Liver (tissue), 3 donors: ENCODE measurements around the gene KLF4.

Experiments used
- EGR1 ChIP-seq, 2 donors: IDR thresholded peaks; 2 replicates each; pipeline ENCODE4 v1.6.1; 2016 to 2018; ENCODE audit warnings: antibody characterized with exemption in 2 of 2, low read depth in 2 of 2
- FOXA1 ChIP-seq: IDR thresholded peaks from 2 replicates; pipeline ENCODE4 v1.6.1; 2016; ENCODE audit warnings: antibody characterized with exemption
- GABPA ChIP-seq, 2 donors: IDR thresholded peaks in 1 of 2; conservative IDR thresholded peaks in 1 of 2; 2 replicates each; pipeline ENCODE4 v1.6.1; 2016; ENCODE audit warnings: antibody characterized with exemption in 2 of 2, mild to moderate bottlenecking in 1 of 2, moderate library complexity in 1 of 2
- JUND ChIP-seq, 2 donors: IDR thresholded peaks; 2 replicates each; pipeline ENCODE4 v1.6.1; 2016; ENCODE audit warnings: antibody characterized with exemption in 2 of 2
- NR2F2 ChIP-seq: IDR thresholded peaks from 2 replicates; pipeline ENCODE4 v1.6.1; 2016; ENCODE audit warnings: antibody characterized with exemption
- RAD21 ChIP-seq, 2 donors: IDR thresholded peaks; 2 replicates each; pipeline ENCODE4 v1.6.1; 2016; ENCODE audit warnings: antibody characterized with exemption in 2 of 2, mild to moderate bottlenecking in 2 of 2
- RXRA ChIP-seq, 2 donors: IDR thresholded peaks; 2 replicates each; pipeline ENCODE4 v1.6.1; 2017 to 2018; ENCODE audit warnings: antibody characterized with exemption in 2 of 2, mild to moderate bottlenecking in 1 of 2
- TAF1 ChIP-seq: conservative IDR thresholded peaks from 2 replicates; pipeline ENCODE4 v1.6.1; 2016; ENCODE audit warnings: antibody characterized with exemption, mild to moderate bottlenecking
- YY1 ChIP-seq: IDR thresholded peaks from 2 replicates; pipeline ENCODE4 v1.6.1; 2016; ENCODE audit warnings: antibody characterized with exemption, mild to moderate bottlenecking
- TF ChIP-seq, protein P1 (sequence below): fragments of 150-350 bp; IDR thresholded peaks from 2 replicates; pipeline ENCODE4 v1.5.1; 2017; ENCODE audit warnings: improper control_type of control experiment, low read depth, low read length; ENCODE audit not compliant: missing input control
- TF ChIP-seq, protein P2 (sequence below): IDR thresholded peaks from 2 replicates; pipeline ENCODE4 v1.6.1; 2016; ENCODE audit warnings: antibody characterized with exemption
- TF ChIP-seq, protein P3 (sequence below): IDR thresholded peaks from 2 replicates; pipeline ENCODE4 v1.6.1; 2016; ENCODE audit warnings: antibody characterized with exemption, mild to moderate bottlenecking
- TF ChIP-seq, protein P4 (sequence below): IDR thresholded peaks from 2 replicates; pipeline ENCODE4 v1.6.1; 2016; ENCODE audit warnings: antibody characterized with exemption
- TF ChIP-seq, protein P5 (sequence below): IDR thresholded peaks from 2 replicates; pipeline ENCODE4 v1.6.1; 2016; ENCODE audit warnings: antibody characterized with exemption
- donor health status: healthy.
- donor health status: healthy.

DNA sequence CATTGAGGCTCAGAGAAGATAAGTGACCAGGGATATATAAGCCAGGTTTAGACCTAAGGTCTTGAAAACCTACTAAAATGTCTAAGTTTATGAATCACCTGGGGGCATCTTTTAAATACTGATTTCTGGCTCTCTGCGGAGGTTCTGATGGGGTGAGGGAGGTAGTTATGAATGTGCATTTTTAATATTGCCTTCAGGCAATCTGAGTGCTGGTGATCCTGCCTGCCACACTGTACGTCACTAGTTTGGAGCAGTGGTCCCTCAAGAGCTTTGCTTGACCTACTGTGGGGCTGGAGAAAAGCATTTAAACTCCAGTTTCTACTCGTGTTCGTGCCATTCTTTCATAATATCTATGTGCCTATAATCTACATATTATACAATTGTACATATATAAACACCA, 36.1 kb downstream of the KLF4 start:
- TF ChIP-seq, protein P1, sequence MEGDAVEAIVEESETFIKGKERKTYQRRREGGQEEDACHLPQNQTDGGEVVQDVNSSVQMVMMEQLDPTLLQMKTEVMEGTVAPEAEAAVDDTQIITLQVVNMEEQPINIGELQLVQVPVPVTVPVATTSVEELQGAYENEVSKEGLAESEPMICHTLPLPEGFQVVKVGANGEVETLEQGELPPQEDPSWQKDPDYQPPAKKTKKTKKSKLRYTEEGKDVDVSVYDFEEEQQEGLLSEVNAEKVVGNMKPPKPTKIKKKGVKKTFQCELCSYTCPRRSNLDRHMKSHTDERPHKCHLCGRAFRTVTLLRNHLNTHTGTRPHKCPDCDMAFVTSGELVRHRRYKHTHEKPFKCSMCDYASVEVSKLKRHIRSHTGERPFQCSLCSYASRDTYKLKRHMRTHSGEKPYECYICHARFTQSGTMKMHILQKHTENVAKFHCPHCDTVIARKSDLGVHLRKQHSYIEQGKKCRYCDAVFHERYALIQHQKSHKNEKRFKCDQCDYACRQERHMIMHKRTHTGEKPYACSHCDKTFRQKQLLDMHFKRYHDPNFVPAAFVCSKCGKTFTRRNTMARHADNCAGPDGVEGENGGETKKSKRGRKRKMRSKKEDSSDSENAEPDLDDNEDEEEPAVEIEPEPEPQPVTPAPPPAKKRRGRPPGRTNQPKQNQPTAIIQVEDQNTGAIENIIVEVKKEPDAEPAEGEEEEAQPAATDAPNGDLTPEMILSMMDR, result no peak
- TF ChIP-seq, protein P2, sequence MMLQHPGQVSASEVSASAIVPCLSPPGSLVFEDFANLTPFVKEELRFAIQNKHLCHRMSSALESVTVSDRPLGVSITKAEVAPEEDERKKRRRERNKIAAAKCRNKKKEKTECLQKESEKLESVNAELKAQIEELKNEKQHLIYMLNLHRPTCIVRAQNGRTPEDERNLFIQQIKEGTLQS, result no peak
- no peak for TF ChIP-seq JUND (IDR thresholded peaks at IDR 0.05)
- TF ChIP-seq EGR1 (IDR thresholded peaks at IDR 0.05; ENCODE audit: low read depth in 2 of 2), result no peak
- no peak for TF ChIP-seq TAF1
- TF ChIP-seq, protein P3, sequence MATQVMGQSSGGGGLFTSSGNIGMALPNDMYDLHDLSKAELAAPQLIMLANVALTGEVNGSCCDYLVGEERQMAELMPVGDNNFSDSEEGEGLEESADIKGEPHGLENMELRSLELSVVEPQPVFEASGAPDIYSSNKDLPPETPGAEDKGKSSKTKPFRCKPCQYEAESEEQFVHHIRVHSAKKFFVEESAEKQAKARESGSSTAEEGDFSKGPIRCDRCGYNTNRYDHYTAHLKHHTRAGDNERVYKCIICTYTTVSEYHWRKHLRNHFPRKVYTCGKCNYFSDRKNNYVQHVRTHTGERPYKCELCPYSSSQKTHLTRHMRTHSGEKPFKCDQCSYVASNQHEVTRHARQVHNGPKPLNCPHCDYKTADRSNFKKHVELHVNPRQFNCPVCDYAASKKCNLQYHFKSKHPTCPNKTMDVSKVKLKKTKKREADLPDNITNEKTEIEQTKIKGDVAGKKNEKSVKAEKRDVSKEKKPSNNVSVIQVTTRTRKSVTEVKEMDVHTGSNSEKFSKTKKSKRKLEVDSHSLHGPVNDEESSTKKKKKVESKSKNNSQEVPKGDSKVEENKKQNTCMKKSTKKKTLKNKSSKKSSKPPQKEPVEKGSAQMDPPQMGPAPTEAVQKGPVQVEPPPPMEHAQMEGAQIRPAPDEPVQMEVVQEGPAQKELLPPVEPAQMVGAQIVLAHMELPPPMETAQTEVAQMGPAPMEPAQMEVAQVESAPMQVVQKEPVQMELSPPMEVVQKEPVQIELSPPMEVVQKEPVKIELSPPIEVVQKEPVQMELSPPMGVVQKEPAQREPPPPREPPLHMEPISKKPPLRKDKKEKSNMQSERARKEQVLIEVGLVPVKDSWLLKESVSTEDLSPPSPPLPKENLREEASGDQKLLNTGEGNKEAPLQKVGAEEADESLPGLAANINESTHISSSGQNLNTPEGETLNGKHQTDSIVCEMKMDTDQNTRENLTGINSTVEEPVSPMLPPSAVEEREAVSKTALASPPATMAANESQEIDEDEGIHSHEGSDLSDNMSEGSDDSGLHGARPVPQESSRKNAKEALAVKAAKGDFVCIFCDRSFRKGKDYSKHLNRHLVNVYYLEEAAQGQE, result no peak
- TF ChIP-seq YY1, result no peak
- no peak for TF ChIP-seq RAD21 (IDR thresholded peaks at IDR 0.05)
- TF ChIP-seq, protein P4, sequence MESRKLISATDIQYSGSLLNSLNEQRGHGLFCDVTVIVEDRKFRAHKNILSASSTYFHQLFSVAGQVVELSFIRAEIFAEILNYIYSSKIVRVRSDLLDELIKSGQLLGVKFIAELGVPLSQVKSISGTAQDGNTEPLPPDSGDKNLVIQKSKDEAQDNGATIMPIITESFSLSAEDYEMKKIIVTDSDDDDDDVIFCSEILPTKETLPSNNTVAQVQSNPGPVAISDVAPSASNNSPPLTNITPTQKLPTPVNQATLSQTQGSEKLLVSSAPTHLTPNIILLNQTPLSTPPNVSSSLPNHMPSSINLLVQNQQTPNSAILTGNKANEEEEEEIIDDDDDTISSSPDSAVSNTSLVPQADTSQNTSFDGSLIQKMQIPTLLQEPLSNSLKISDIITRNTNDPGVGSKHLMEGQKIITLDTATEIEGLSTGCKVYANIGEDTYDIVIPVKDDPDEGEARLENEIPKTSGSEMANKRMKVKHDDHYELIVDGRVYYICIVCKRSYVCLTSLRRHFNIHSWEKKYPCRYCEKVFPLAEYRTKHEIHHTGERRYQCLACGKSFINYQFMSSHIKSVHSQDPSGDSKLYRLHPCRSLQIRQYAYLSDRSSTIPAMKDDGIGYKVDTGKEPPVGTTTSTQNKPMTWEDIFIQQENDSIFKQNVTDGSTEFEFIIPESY, result no peak
- no peak for TF ChIP-seq NR2F2
- TF ChIP-seq RXRA (IDR thresholded peaks at IDR 0.05), result no peak
- no peak for TF ChIP-seq FOXA1
- TF ChIP-seq GABPA (IDR thresholded peaks at IDR 0.05 in 1 of 2, conservative IDR thresholded peaks at IDR 0.05 in 1 of 2), result no peak
- TF ChIP-seq, protein P5, sequence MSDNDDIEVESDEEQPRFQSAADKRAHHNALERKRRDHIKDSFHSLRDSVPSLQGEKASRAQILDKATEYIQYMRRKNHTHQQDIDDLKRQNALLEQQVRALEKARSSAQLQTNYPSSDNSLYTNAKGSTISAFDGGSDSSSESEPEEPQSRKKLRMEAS, result no peak
